HCT116 (cell line): Measurements from ENCODE around the gene DHRS11.

Source experiments
- CTCF ChIP-seq, 3 experiments: fragments of 200-600 bp in 1 of 3; sonication (generic) in 1 of 3; IDR thresholded peaks in 2 of 3; conservative IDR thresholded peaks in 1 of 3; 2 replicates each; pipeline ENCODE4 v1.5.1; 2012 to 2017; ENCODE audit warnings: low read depth in 2 of 3, low read length in 2 of 3, antibody characterized with exemption in 1 of 3, borderline replicate concordance in 1 of 3, control low read depth in 1 of 3, mild to moderate bottlenecking in 1 of 3, mixed read lengths in 1 of 3, mixed run types in 1 of 3, moderate library complexity in 1 of 3; ENCODE audit not compliant: insufficient read depth in 1 of 3
- EGR1 ChIP-seq: IDR thresholded peaks from 2 replicates; pipeline ENCODE4 v1.6.1; 2012; ENCODE audit warnings: low read depth
- EZH2 ChIP-seq: fragments of 200-600 bp; sonication (generic); IDR thresholded peaks from 2 replicates; pipeline ENCODE4 v1.6.1; 2017; ENCODE audit warnings: antibody characterized with exemption, mixed run types
- JUND ChIP-seq: IDR thresholded peaks from 2 replicates; pipeline ENCODE4 v1.6.1; 2012
- POLR2A ChIP-seq: IDR thresholded peaks from 2 replicates; pipeline ENCODE4 v1.7.0; 2011; ENCODE audit warnings: borderline replicate concordance; ENCODE audit not compliant: insufficient read depth, insufficient read length; ENCODE audit errors: extremely low read depth
- POLR2AphosphoS5 ChIP-seq: IDR thresholded peaks from 2 replicates; pipeline ENCODE4 v1.6.1; 2011; ENCODE audit warnings: mild to moderate bottlenecking, low read depth, low read length, moderate library complexity
- TCF7L2 ChIP-seq: IDR thresholded peaks from 2 replicates; pipeline ENCODE4 v1.7.0; 2011; ENCODE audit warnings: borderline replicate concordance, inconsistent platforms; ENCODE audit not compliant: insufficient read depth, insufficient read length; ENCODE audit errors: extremely low read depth

- no peak for TF ChIP-seq TCF7L2
- no peak for TF ChIP-seq POLR2AphosphoS5
- TF ChIP-seq POLR2A: no peak
- no peak for TF ChIP-seq CTCF (IDR thresholded peaks at IDR 0.05 in 2 of 3, conservative IDR thresholded peaks at IDR 0.05 in 1 of 3; ENCODE audit: borderline replicate concordance in 1 of 3, insufficient read depth in 1 of 3, low read depth in 2 of 3, low read length in 2 of 3)
- TF ChIP-seq JUND: no peak
- no peak for TF ChIP-seq EZH2
- no peak for TF ChIP-seq EGR1
Observed at GRCh38 chr17:36578671-36579070, 13.0 kb upstream of the DHRS11 start.
